MM.1S (cell line): ENCODE results near the gene SCIMP.
"Not testable (repeated sequence)": the region's sequence is repeated elsewhere in the genome, so short reads cannot be mapped to it uniquely, and the experiment has no call there.

Experiments used
- CTCF ChIP-seq: fragments of 300-600 bp; sonication (generic); IDR thresholded peaks from 2 replicates; pipeline ENCODE4 v1.5.1; 2016; ENCODE audit warnings: antibody characterized with exemption, low read length, mixed read lengths
- EZH2phosphoT487 ChIP-seq: fragments of 300-600 bp; sonication (generic); IDR thresholded peaks from 2 replicates; pipeline ENCODE4 v1.6.1; 2018; ENCODE audit warnings: antibody characterized with exemption, low read length

- not testable (repeated sequence) for TF ChIP-seq CTCF, EZH2phosphoT487
Observed at GRCh38 chr17:5160702-5161101, 74.0 kb downstream of the SCIMP start.
